GM12878 (cell line): Measurements from ENCODE around the gene CALY. TPM values are rescaled to one million over a fixed set of nuclear protein-coding genes. Genes with fewer than 3 reads are reported as not detected.

Experiments used
- ATAC-seq: fragments of 200-7000 bp; cut with Tn5 transposase; 3 replicates; pipeline ENCODE4 v1.9.1; 2020; ENCODE audit warnings: mild to moderate bottlenecking, moderate library complexity
- BruUV-seq: library from RNA; stranded (reverse); fragments of 400-500 nt; replicated peaks from 2 replicates; lab custom pipeline; 2021; lab: Mats Ljungman, UMichigan
- CTCF ChIA-PET: fragments of 300-600 bp; sonication (Branson Sonifier 250); formaldehyde crosslinking; extraction: SDS; loops from one replicate; lab custom pipeline; 2021; ENCODE audit warnings: inconsistent platforms; lab: Yijun Ruan, JAX
- POLR2A ChIA-PET: fragments of 350-600 bp; formaldehyde crosslinking; extraction: SDS; loops from one replicate; lab custom pipeline; 2021; ENCODE audit warnings: inconsistent platforms; lab: Charles Lee
- RAD21 ChIA-PET: fragments of 300-600 bp; sonication (Branson Sonifier 250); formaldehyde crosslinking; loops from one replicate; lab custom pipeline; 2023; ENCODE audit warnings: antibody characterized with exemption; ENCODE audit not compliant: unreplicated experiment; lab: Charles Lee
- SMC1A ChIA-PET: fragments of 300-600 bp; sonication (Branson Sonifier 250); formaldehyde crosslinking; loops from one replicate; lab custom pipeline; 2023; ENCODE audit not compliant: unreplicated experiment, uncharacterized antibody; lab: Charles Lee
- DNase-seq: peaks from one replicate; pipeline ENCODE4 v3.0.0-alpha.2; 2011; ENCODE audit warnings: low read depth, low spot score
- FAIRE-seq: peaks from 3 replicates; lab custom pipeline; 2011; peaks lifted over from hg19 to GRCh38; lab: Jason Lieb, UNC
- H2AFZ ChIP-seq: 2 replicates; pipeline ENCODE4 v1.6.0; 2011; ENCODE audit warnings: low read depth, low read length, control low read depth; ENCODE audit not compliant: control insufficient read depth
- H3K27ac ChIP-seq: 2 replicates; pipeline ENCODE4 v1.5.1; 2011; ENCODE audit warnings: control low read depth; ENCODE audit not compliant: control insufficient read depth, insufficient read depth
- H3K27me3 ChIP-seq, 2 experiments: replicated peaks in 1 of 2; 2 replicates each; pipeline versions ENCODE4 v1.6.0 to v1.6.1; 2011; ENCODE audit warnings: low read length in 1 of 2; ENCODE audit not compliant: control insufficient read depth in 2 of 2, insufficient read depth in 2 of 2
- H3K36me3 ChIP-seq, 2 experiments: 2 replicates each; pipeline ENCODE4 v1.5.1; 2011; ENCODE audit warnings: low read length in 1 of 2; ENCODE audit not compliant: control insufficient read depth in 2 of 2, insufficient read depth in 2 of 2
- H3K4me1 ChIP-seq: 2 replicates; pipeline ENCODE4 v1.6.1; 2011; ENCODE audit warnings: mild to moderate bottlenecking, low read length, moderate library complexity, mixed read lengths; ENCODE audit not compliant: control insufficient read depth, insufficient read depth
- H3K4me2 ChIP-seq: 2 replicates; pipeline ENCODE4 v1.6.0; 2011; ENCODE audit warnings: control low read depth; ENCODE audit not compliant: control insufficient read depth, insufficient read depth
- H3K4me3 ChIP-seq: fragments of 200-600 bp; sonication (generic); 2 replicates; pipeline ENCODE4 v1.5.1; 2016
- H3K79me2 ChIP-seq: 2 replicates; pipeline ENCODE4 v1.6.0; 2011; ENCODE audit warnings: low read length; ENCODE audit not compliant: control insufficient read depth, insufficient read depth
- H3K9ac ChIP-seq: 2 replicates; pipeline ENCODE4 v1.8.0; 2011; ENCODE audit warnings: low read length, control low read depth, mixed read lengths; ENCODE audit not compliant: control insufficient read depth, insufficient read depth
- H3K9me3 ChIP-seq: replicated peaks from 3 replicates; pipeline ENCODE4 v1.5.1; 2011; ENCODE audit warnings: mild to moderate bottlenecking, low read length; ENCODE audit not compliant: control insufficient read depth, insufficient read depth
- H4K20me1 ChIP-seq: 2 replicates; pipeline ENCODE4 v1.6.0; 2011; ENCODE audit not compliant: control insufficient read depth, insufficient read depth
- BRCA1 ChIP-seq: IDR thresholded peaks from 2 replicates; pipeline ENCODE4 v1.6.1; 2011; ENCODE audit warnings: low read depth, low read length, improper control_type of control experiment
- CREB1 ChIP-seq: IDR thresholded peaks from 2 replicates; pipeline ENCODE4 v1.6.1; 2012; ENCODE audit warnings: low read depth, mild to moderate bottlenecking, inconsistent platforms
- EZH2 ChIP-seq: IDR thresholded peaks from 2 replicates; pipeline ENCODE4 v1.6.1; 2012; ENCODE audit warnings: low read depth, mild to moderate bottlenecking, control low read depth, inconsistent platforms, low read length, borderline replicate concordance; ENCODE audit not compliant: control insufficient read depth
- IKZF1 ChIP-seq: fragments of 450-650 bp; conservative IDR thresholded peaks from 2 replicates; pipeline ENCODE4 v1.6.1; 2017; ENCODE audit warnings: antibody characterized with exemption, mild to moderate bottlenecking
- IRF4 ChIP-seq: IDR thresholded peaks from 2 replicates; pipeline ENCODE4 v1.6.1; 2011; ENCODE audit warnings: low read depth, low read length
- MXI1 ChIP-seq: fragments of 150-350 bp; IDR thresholded peaks from 2 replicates; pipeline ENCODE4 v1.6.1; 2011; ENCODE audit warnings: low read depth, mild to moderate bottlenecking, inconsistent platforms, low read length, improper control_type of control experiment
- NR2C1 ChIP-seq: fragments of 450-650 bp; IDR thresholded peaks from 2 replicates; pipeline ENCODE4 v1.6.1; 2017; ENCODE audit warnings: antibody characterized with exemption, mild to moderate bottlenecking, moderate library complexity
- NR2F1 ChIP-seq: fragments of 450-650 bp; conservative IDR thresholded peaks from 2 replicates; pipeline ENCODE4 v1.6.1; 2017; ENCODE audit warnings: mild to moderate bottlenecking
- POLR2A ChIP-seq: IDR thresholded peaks from 2 replicates; pipeline ENCODE4 v1.6.1; 2011; ENCODE audit warnings: low read depth, mild to moderate bottlenecking, low read length
- POLR2AphosphoS2 ChIP-seq: IDR thresholded peaks from 2 replicates; pipeline ENCODE4 v1.6.1; 2011; ENCODE audit warnings: low read depth, mild to moderate bottlenecking, low read length, improper control_type of control experiment, moderate library complexity
- SMAD5 ChIP-seq: IDR thresholded peaks from 2 replicates; pipeline ENCODE4 v1.6.1; 2016; ENCODE audit warnings: antibody characterized with exemption, low read depth
- STAT3 ChIP-seq: IDR thresholded peaks from 2 replicates; pipeline ENCODE4 v1.6.1; 2011; ENCODE audit warnings: low read depth, low read length, improper control_type of control experiment
- YY1 ChIP-seq: IDR thresholded peaks from 2 replicates; pipeline ENCODE4 v1.6.1; 2011; ENCODE audit warnings: low read depth, mild to moderate bottlenecking, low read length
- ZZZ3 ChIP-seq: IDR thresholded peaks from 2 replicates; pipeline ENCODE4 v1.6.1; 2011; ENCODE audit warnings: low read depth; ENCODE audit not compliant: control insufficient read depth, insufficient read length
- WGBS: methylation state at CpG from one replicate; pipeline ENCODE4 v1.1.6; 2016; ENCODE audit warnings: low lambda C conversion rate; ENCODE audit not compliant: insufficient replicate concordance, insufficient coverage; ENCODE audit errors: missing lambda C conversion rate; 5-methylcytosine and 5-hydroxymethylcytosine counted together
- in situ Hi-C: fragments of 300-500 bp; cut with MboI; formaldehyde crosslinking; loops from 9 replicates; pipeline ENCODE4 v1.14.3; 2018; ENCODE audit warnings: mixed read lengths
- intact Hi-C: fragments of 100-400 bp; cut with micrococcal nuclease; formaldehyde crosslinking; loops from one replicate; pipeline ENCODE4 v1.14.2; 2022; ENCODE audit not compliant: unreplicated experiment
- polyA plus RNA-seq, 11 experiments: library from polyadenylated mRNA; depleted of rRNA in 4 of 11; unstranded in 6 of 11; stranded (reverse) in 5 of 11; fragments of >200 nt; fragmentation: Nextera tagmentation in 4 of 11; fragmentation: Illumina TruSeq in 1 of 11; extraction: Ambion mirVana in 4 of 11; extraction: Trizol in 1 of 11; gene quantifications; 1 replicate in 1 of 11; 2 replicates in 10 of 11; pipeline versions ENCODE4 v1.2.1 to v1.2.3, GENCODE V29; 2011 to 2016; ENCODE audit warnings: inconsistent platforms in 2 of 11, missing spikeins in 2 of 11, low read depth in 1 of 11
- total RNA-seq, 4 experiments: library from RNA; depleted of rRNA in 3 of 4; stranded (reverse); fragments of >200 nt in 3 of 4; fragmentation: Illumina TruSeq in 1 of 4; extraction: Trizol in 1 of 4; gene quantifications; 2 replicates each; pipeline versions ENCODE4 v1.2.1 to v1.2.3, GENCODE V29; 2013 to 2021
- TF ChIP-seq, protein P1 (sequence below): IDR thresholded peaks from 2 replicates; pipeline ENCODE4 v1.6.1; 2011; ENCODE audit warnings: low read depth, low read length, improper control_type of control experiment, borderline replicate concordance

The CALY gene
- total and polyA plus RNA-seq, 10 of the 15 experiments (the other 5 are each of a cell fraction or from before 2014, with no cell fraction given) = 0.07 TPM; not detected in 9

DNA sequence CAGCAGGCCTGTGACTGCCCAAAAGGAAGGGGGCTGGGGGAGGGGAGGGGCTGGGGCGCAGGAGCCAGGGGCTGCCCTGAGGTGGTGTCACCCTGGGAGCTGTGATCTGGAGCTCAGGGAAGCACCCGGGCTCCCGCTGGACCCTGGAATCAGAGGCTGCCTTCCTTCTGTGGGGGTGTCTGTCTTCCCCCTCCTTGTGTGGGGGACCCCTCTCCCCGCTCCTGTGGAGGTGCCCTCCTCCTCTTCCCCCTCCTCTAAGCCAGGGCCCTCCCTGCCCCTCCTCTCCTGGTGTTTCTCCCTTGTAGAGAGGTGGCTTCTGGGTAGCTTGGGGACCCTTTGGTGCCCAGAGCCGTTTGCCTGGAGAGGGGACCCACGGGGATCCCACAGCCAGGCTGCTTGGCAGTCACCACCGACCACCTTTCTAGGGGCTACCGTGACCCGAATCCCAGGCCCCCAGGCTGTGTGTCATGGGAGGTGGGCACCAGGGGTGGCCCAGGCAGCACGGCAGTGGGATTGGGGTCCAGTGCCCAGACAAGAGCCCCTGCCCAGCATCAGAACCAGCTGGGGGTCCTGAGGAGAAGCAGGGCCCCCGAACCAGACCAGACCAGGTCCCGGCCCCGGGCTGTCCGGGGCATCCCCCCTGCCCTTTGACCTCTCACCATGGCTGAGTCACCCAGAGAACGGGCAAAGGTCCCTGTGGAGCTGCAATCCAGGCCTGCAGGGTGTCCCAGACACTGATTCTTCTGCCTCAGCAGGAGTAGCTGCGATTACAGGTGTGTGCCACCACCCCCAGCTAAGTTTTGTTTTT lies 11.2 kb upstream of the CALY start:
- RAD21 ChIA-PET = no interaction called here
- no peak overlapping the region for H2AFZ ChIP-seq
- no peak for TF ChIP-seq IKZF1
- TF ChIP-seq BRCA1 = no peak
- no peak for TF ChIP-seq ZZZ3
- no peak for TF ChIP-seq SMAD5
- TF ChIP-seq YY1 = no peak
- TF ChIP-seq NR2F1 = peak; percentile 78
- TF ChIP-seq EZH2 = no peak
- no peak for TF ChIP-seq IRF4
- TF ChIP-seq, protein P1, sequence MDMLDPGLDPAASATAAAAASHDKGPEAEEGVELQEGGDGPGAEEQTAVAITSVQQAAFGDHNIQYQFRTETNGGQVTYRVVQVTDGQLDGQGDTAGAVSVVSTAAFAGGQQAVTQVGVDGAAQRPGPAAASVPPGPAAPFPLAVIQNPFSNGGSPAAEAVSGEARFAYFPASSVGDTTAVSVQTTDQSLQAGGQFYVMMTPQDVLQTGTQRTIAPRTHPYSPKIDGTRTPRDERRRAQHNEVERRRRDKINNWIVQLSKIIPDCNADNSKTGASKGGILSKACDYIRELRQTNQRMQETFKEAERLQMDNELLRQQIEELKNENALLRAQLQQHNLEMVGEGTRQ = no peak
- no peak for TF ChIP-seq POLR2A
- no peak for TF ChIP-seq POLR2AphosphoS2
- peak; percentile 65 for TF ChIP-seq NR2C1
- no peak for TF ChIP-seq MXI1
- no peak for TF ChIP-seq STAT3
- TF ChIP-seq CREB1 = no peak
- BruUV-seq = no TSS peak
- H3K27me3 ChIP-seq = no peaks in the 10 kb centered on the region; a peak in 1 of 4 replicates
- no peak overlapping the region for H3K27ac ChIP-seq
- POLR2A ChIA-PET = no interaction called here
- ATAC-seq = peak; percentile 37
- intact Hi-C loops (no loop called here), in situ Hi-C loops (no loop called here)
- no peaks in the 10 kb centered on the region for H3K36me3 ChIP-seq
- no peaks in the 10 kb centered on the region for H3K79me2 ChIP-seq
- CTCF ChIA-PET = interaction anchor here (0.6 to 1.1 kb wide), 3 partner anchors 18 to 20 kb away, joined by 3 to 5 read pairs (median 3); no protein-coding TSS in a partner anchor
- H3K4me3 ChIP-seq = no peak overlapping the region
- no peaks in the 10 kb centered on the region for H4K20me1 ChIP-seq
- DNase-seq = no peak
- H3K4me2 ChIP-seq = no peak overlapping the region
- 45% methylated on average over 13 of the region's 16 CpGs for WGBS
- FAIRE-seq = no peak
- SMC1A ChIA-PET = no interaction called here
- H3K9ac ChIP-seq = no peak overlapping the region
- H3K9me3 ChIP-seq = no peaks in the 10 kb centered on the region
- no peaks in the 10 kb centered on the region for H3K4me1 ChIP-seq
